Urothelium cell line (cell line): Measurements from ENCODE around the gene KCNA5.

ENCODE experiments used
- DNase-seq: peaks from one replicate; pipeline ENCODE4 v3.0.0; 2011; ENCODE audit warnings: low spot score, mixed read lengths
- FAIRE-seq: peaks from 2 replicates; lab custom pipeline; 2011; peaks lifted over from hg19 to GRCh38; lab: Jason Lieb, UNC

The KCNA5 gene

GRCh38 chr12:5026342-5026938 is 17.2 kb upstream of the KCNA5 start:
- FAIRE-seq, result no peak

GRCh38 chr12:5027046-5027821 is 16.4 kb upstream of the KCNA5 start:
- FAIRE-seq (no peak), DNase-seq (no peak)

More at GRCh38 chr12:5026342-5026938, 17.2 kb upstream of the KCNA5 start:
- no peak for DNase-seq

- FAIRE-seq (peak; percentile 56), DNase-seq (no peak)
Measured at GRCh38 chr12:5030066-5030465, 13.6 kb upstream of the KCNA5 start.

GRCh38 chr12:5031242-5031641 is 12.4 kb upstream of the KCNA5 start:
- FAIRE-seq, result no peak

GRCh38 chr12:5031958-5032357 is 11.7 kb upstream of the KCNA5 start:
- FAIRE-seq, result no peak
- no peak for DNase-seq

More at GRCh38 chr12:5031242-5031641, 12.4 kb upstream of the KCNA5 start:
- no peak for DNase-seq

GRCh38 chr12:5032821-5033220 is 10.9 kb upstream of the KCNA5 start:
- FAIRE-seq (peak; percentile 90), DNase-seq (no peak)

GRCh38 chr12:5033883-5034282 is 9.8 kb upstream of the KCNA5 start:
- DNase-seq (no peak), FAIRE-seq (no peak)

GRCh38 chr12:5034603-5035002 is 9.1 kb upstream of the KCNA5 start:
- no peak for FAIRE-seq
- DNase-seq, result no peak

GRCh38 chr12:5035618-5036017 is 8.1 kb upstream of the KCNA5 start:
- DNase-seq (no peak), FAIRE-seq (no peak)

GRCh38 chr12:5036031-5036430 is 7.6 kb upstream of the KCNA5 start:
- DNase-seq, result no peak
- peak; percentile 53 for FAIRE-seq

GRCh38 chr12:5037795-5038357 is 5.8 kb upstream of the KCNA5 start:
- no peak for DNase-seq
- FAIRE-seq, result no peak

GRCh38 chr12:5038781-5039311 is 4.8 kb upstream of the KCNA5 start:
- FAIRE-seq (no peak), DNase-seq (no peak)

- FAIRE-seq, result no peak
- DNase-seq, result no peak
Measured at GRCh38 chr12:5039815-5040214, 3.9 kb upstream of the KCNA5 start.

- FAIRE-seq (no peak), DNase-seq (no peak)
Measured at GRCh38 chr12:5040368-5040767, 3.3 kb upstream of the KCNA5 start.

- FAIRE-seq (peak; percentile 66), DNase-seq (no peak)
Measured at GRCh38 chr12:5044420-5045295, 979 bp downstream of the KCNA5 start.

- peak; percentile 30 for FAIRE-seq
- no peak for DNase-seq
Measured at GRCh38 chr12:5047094-5047493, 3.4 kb downstream of the KCNA5 start.

- FAIRE-seq, result no peak
- DNase-seq, result no peak
Measured at GRCh38 chr12:5047729-5048128, 4.0 kb downstream of the KCNA5 start.

- DNase-seq (no peak), FAIRE-seq (no peak)
Measured at GRCh38 chr12:5050542-5050941, 6.9 kb downstream of the KCNA5 start.

- DNase-seq (no peak), FAIRE-seq (peak; percentile 72)
Measured at GRCh38 chr12:5051334-5051733, 7.7 kb downstream of the KCNA5 start.

GRCh38 chr12:5051913-5052312 is 8.2 kb downstream of the KCNA5 start:
- no peak for DNase-seq
- no peak for FAIRE-seq

- no peak for FAIRE-seq
- DNase-seq, result no peak
Measured at GRCh38 chr12:5052348-5052747, 8.7 kb downstream of the KCNA5 start.
